Endometrial microvascular endothelial cells (primary cell): Measurements from ENCODE around the gene TMEM91. TPM values are rescaled to one million over a fixed set of nuclear protein-coding genes. Genes with fewer than 3 reads are reported as not detected.

Source experiments
- in situ Hi-C: cut with HindIII; loops from 2 replicates; pipeline ENCODE4 v1.10.0; 2017; ENCODE audit warnings: low sequenced_read_pairs, low pct_unique_long_range_greater_than_20kb; ENCODE audit errors: inconsistent ontology term
- total RNA-seq: library from RNA; depleted of rRNA; stranded (reverse); fragments of >200 nt; gene quantifications from one replicate; pipeline ENCODE4 v1.2.3, GENCODE V29; 2015; ENCODE audit errors: inconsistent ontology term

The TMEM91 gene
- total RNA-seq, 1 donor from 2014 or later, result 3.2 TPM

GRCh38 chr19:41405776-41406175 lies 29.4 kb downstream of the TMEM91 start:
- in situ Hi-C loops, result loop anchor here (25.0 kb wide), 1 partner anchor 157 kb away; no protein-coding TSS in a partner anchor

- in situ Hi-C loops, result loop anchor here (25.0 kb wide), 1 partner anchor 155 kb away; no protein-coding TSS in a partner anchor
These were observed 30.9 kb downstream of the TMEM91 start for GRCh38 chr19:41407271-41407670.

GRCh38 chr19:41408256-41408655 lies 31.9 kb downstream of the TMEM91 start:
- in situ Hi-C loops, result loop anchor here (25.0 kb wide), 1 partner anchor 154 kb away; no protein-coding TSS in a partner anchor

- in situ Hi-C loops, result loop anchor here (25.0 kb wide), 1 partner anchor 153 kb away; no protein-coding TSS in a partner anchor
These were observed 32.5 kb downstream of the TMEM91 start for GRCh38 chr19:41408846-41409245.

GRCh38 chr19:41409288-41409687 lies 33.0 kb downstream of the TMEM91 start:
- in situ Hi-C loops, result loop anchor here (25.0 kb wide), 1 partner anchor 153 kb away; no protein-coding TSS in a partner anchor

GRCh38 chr19:41410336-41411054 lies 34.2 kb downstream of the TMEM91 start:
- in situ Hi-C loops, result loop anchor here (25.0 kb wide), 1 partner anchor 152 kb away; no protein-coding TSS in a partner anchor

GRCh38 chr19:41411100-41411967 lies 35.0 kb downstream of the TMEM91 start:
- in situ Hi-C loops, result loop anchor here (25.0 kb wide), 1 partner anchor 151 kb away; no protein-coding TSS in a partner anchor

GRCh38 chr19:41411968-41412265 lies 35.6 kb downstream of the TMEM91 start:
- in situ Hi-C loops, result loop anchor here (25.0 kb wide), 1 partner anchor 150 kb away; no protein-coding TSS in a partner anchor

GRCh38 chr19:41412953-41413352 lies 36.6 kb downstream of the TMEM91 start:
- in situ Hi-C loops, result loop anchor here (25.0 kb wide), 1 partner anchor 149 kb away; no protein-coding TSS in a partner anchor

GRCh38 chr19:41413947-41414346 lies 37.6 kb downstream of the TMEM91 start:
- in situ Hi-C loops, result loop anchor here (25.0 kb wide), 1 partner anchor 148 kb away; no protein-coding TSS in a partner anchor

GRCh38 chr19:41414461-41414860 lies 38.1 kb downstream of the TMEM91 start:
- in situ Hi-C loops, result loop anchor here (25.0 kb wide), 1 partner anchor 148 kb away; no protein-coding TSS in a partner anchor

GRCh38 chr19:41415154-41415571 lies 38.8 kb downstream of the TMEM91 start:
- in situ Hi-C loops, result loop anchor here (25.0 kb wide), 1 partner anchor 147 kb away; no protein-coding TSS in a partner anchor

- in situ Hi-C loops, result loop anchor here (25.0 kb wide), 1 partner anchor 146 kb away; no protein-coding TSS in a partner anchor
These were observed 39.9 kb downstream of the TMEM91 start for GRCh38 chr19:41416194-41416674.

GRCh38 chr19:41420101-41420880 lies 44.0 kb downstream of the TMEM91 start:
- in situ Hi-C loops, result loop anchor here (25.0 kb wide), 1 partner anchor 142 kb away; no protein-coding TSS in a partner anchor

GRCh38 chr19:41421314-41421713 lies 45.0 kb downstream of the TMEM91 start:
- in situ Hi-C loops, result loop anchor here (25.0 kb wide), 1 partner anchor 141 kb away; no protein-coding TSS in a partner anchor

GRCh38 chr19:41421973-41422372 lies 45.6 kb downstream of the TMEM91 start:
- in situ Hi-C loops, result loop anchor here (25.0 kb wide), 1 partner anchor 140 kb away; no protein-coding TSS in a partner anchor

GRCh38 chr19:41422456-41422855 lies 46.1 kb downstream of the TMEM91 start:
- in situ Hi-C loops, result loop anchor here (25.0 kb wide), 1 partner anchor 140 kb away; no protein-coding TSS in a partner anchor

GRCh38 chr19:41422955-41423354 lies 46.6 kb downstream of the TMEM91 start:
- in situ Hi-C loops, result loop anchor here (25.0 kb wide), 1 partner anchor 139 kb away; no protein-coding TSS in a partner anchor
